Measurements from ENCODE around the gene FBXL3. TPM values are rescaled to one million over a fixed set of nuclear protein-coding genes. Genes with fewer than 3 reads are reported as not detected.

FBXL3 gene
- total and polyA plus RNA-seq, 2 of the 4 experiments (the other 2 are of a cell fraction): 15.3 to 43.6 TPM

DNA sequence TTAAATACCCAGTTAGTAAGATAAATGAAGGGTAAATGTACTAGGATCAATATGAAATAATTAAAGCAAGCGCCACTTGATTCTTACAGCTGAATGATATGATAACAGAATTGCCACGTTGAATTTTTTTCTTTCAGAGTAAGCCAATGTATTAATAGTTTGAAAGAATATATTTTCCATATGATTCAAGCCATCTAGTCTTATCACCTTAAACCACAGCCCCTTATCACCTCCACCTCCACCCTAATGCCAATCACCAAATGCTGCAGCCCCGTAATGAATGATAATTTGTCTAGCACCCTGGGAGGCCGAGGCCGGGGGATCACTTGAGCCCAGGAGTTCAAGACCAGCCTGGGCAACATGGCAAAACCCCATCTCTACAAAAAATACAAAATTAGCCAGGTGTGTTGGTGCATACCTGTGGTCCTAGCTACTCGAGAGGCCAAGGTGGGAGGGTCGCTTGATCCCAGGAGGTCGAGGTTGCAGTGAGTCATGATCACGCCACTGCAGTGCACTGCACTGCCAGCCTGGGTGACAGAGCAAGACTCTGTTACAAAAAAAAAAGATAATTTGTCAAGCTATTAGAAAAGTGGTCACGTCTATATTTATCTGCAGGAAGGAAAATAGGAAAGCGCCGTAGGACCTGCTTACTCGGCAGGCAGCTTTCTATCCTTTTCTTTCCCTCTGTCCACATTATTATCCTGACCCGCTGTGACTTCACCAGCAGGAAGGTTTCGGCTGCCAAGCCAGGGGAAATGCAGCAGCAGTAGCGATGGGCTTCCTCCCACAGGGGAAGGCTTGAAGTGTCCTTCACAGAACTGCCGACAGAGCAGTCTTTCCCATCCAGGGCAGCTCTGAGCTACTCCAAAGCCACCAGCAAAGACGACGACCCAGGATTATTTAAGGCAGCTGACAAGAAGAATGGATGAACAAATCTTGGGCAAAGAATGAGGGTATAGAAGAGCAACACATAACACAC, 54.8 kb downstream of the FBXL3 start (continued):
- TF ChIP-seq NFE2L2 (IDR thresholded peaks at IDR 0.05; ENCODE audit: low read depth, low read length): no peak

DNA sequence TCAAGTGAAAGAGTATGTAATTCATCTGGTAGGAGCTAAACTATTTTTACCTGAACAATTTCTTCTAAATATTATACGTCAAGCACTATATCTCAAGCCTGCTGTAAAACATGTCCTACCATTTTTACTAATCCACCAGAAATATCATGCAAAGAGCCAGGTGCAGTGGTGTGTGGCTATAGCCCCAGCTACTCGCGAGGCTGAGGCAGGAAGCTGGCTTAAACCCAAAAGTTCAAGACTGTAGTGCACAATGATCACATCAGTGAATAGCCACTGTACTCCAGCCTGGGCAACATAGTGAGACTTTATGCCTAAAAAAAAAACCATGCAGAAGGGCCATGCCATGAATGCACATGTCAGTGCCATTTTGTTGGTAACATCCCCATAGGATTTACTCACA, 55.7 kb downstream of the FBXL3 start:
- TF ChIP-seq POLR2A (IDR thresholded peaks at IDR 0.05; ENCODE audit: low read depth, low read length) (no peak), CHD1 (IDR thresholded peaks at IDR 0.05; ENCODE audit: low read depth, low read length) (no peak), MAFK (IDR thresholded peaks at IDR 0.05; ENCODE audit: low read depth, low read length) (no peak), RAD21 (IDR thresholded peaks at IDR 0.05; ENCODE audit: low read length) (no peak), BHLHE40 (IDR thresholded peaks at IDR 0.05; ENCODE audit: low read depth, low read length) (no peak), RCOR1 (IDR thresholded peaks at IDR 0.05; ENCODE audit: insufficient replicate concordance, low read length) (no peak), FOS (IDR thresholded peaks at IDR 0.05; ENCODE audit: low read depth, low read length) (no peak)

More for the DNA sequence above, 55.7 kb downstream of the FBXL3 start:
- dilution Hi-C loops (cut with HindIII; ENCODE audit: low sequenced_read_pairs, unreplicated experiment) (no loop called here), in situ Hi-C loops (cut with MboI; ENCODE audit: low sequenced_read_pairs) (no loop called here), intact Hi-C loops (cut with micrococcal nuclease) (no loop called here)
- Histone ChIP-seq H3K4me2 (ENCODE audit: low read depth, low read length) (no peak overlapping the region), H3K56ac (ENCODE audit: extremely low read depth, insufficient read depth, low read length) (no peak overlapping the region), H4K20me1 (ENCODE audit: insufficient read depth, low read length) (no peaks in the 10 kb centered on the region), H3K9me3 (ENCODE audit: control insufficient read depth, insufficient read depth, low read length) (no peaks in the 10 kb centered on the region), H3K36me3 (ENCODE audit: control insufficient read depth, insufficient read depth, low read length) (no peaks in the 10 kb centered on the region), H3K9ac (ENCODE audit: low read depth, low read length) (no peak overlapping the region), H3K27ac (ENCODE audit: insufficient read depth, low read length) (no peak overlapping the region), H3K14ac (replicated peaks; ENCODE audit: low read depth, low read length) (no peak overlapping the region), H3K79me1 (ENCODE audit: low read depth in 1 of 2, low read length in 2 of 2) (no peaks in the 10 kb centered on the region), H4K8ac (ENCODE audit: low read depth in 2 of 2, low read length in 2 of 2) (no peak overlapping the region), H3K27me3 (ENCODE audit: control insufficient read depth, insufficient read depth, low read length) (peaks cover 17% of the 10 kb centered on the region), H3K9me1 (ENCODE audit: insufficient read depth, low read length) (no peaks in the 10 kb centered on the region), H3K4ac (ENCODE audit: low read depth, low read length) (no peak overlapping the region), H2BK120ac (ENCODE audit: low read depth, low read length) (no peak overlapping the region), H3K23ac (ENCODE audit: low read depth, low read length) (no peak overlapping the region), H2BK5ac (ENCODE audit: low read depth, low read length, poor library complexity, severe bottlenecking) (no peak overlapping the region), H2AK9ac (replicated peaks; ENCODE audit: low read depth, low read length, poor library complexity) (no peak overlapping the region), H4K5ac (ENCODE audit: low read depth, low read length) (no peak overlapping the region), H3K4me1 (ENCODE audit: control insufficient read depth, insufficient read depth, low read length) (no peaks in the 10 kb centered on the region), H3K18ac (ENCODE audit: low read depth, low read length) (no peak overlapping the region), H3K4me3 (ENCODE audit: insufficient read depth, low read depth, low read length) (no peak overlapping the region), H2BK15ac (ENCODE audit: low read depth, low read length) (no peak overlapping the region), H4K91ac (ENCODE audit: insufficient read depth, low read depth, low read length) (no peak overlapping the region), H2AK5ac (ENCODE audit: low read depth, low read length) (no peak overlapping the region), H2AFZ (replicated peaks; ENCODE audit: low read length, poor library complexity) (no peak overlapping the region), H2BK20ac (ENCODE audit: low read depth, low read length) (no peak overlapping the region)
- POLR2A ChIA-PET (ENCODE audit: unreplicated experiment): no interaction called here
- ATAC-seq (ENCODE audit: low read depth): no peak
- CTCF ChIA-PET: no interaction called here
- no CpG with 5 or more reads among the region's 3 CpGs for WGBS, 2 experiments (ENCODE audit: extremely low coverage in 2 of 2, insufficient read length in 1 of 2)
- no TSS peak for BruUV-seq (replicated peaks)
- no peak for DNase-seq
